ENCODE measurements around the gene CDT1.

The CDT1 gene

DNA sequence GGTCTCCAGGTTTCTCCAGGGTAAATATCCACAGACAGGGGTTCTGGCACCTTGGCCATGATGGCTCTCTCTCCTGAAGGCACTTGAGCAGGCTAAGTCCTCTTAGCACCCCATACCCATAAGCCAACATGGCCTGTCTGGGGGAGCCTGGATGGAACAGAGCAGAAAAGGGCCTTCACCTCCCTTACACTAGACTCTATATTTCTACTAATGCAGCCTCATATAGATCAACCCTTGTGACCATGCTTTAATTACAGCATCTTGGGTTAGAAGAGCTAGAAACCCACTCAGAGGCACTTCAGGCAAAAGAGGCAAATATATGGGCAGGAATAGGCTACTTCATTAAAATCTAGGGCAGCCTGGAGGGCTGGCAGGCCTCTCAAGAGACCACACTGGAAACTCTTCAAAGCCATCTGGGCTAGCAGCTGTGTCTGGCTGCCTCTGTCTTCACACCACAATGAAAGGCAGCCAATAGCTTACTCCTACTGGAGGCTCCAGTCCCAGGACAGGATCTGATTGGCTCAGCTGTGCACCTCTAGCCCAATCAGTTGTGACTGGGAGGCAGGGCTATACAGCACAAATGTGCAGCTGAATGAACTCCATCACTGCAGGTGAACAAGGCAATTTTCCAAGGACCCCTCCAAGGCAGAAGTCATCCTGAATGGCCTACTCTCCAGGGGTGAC lies 4.7 kb upstream of the CDT1 start:
- in situ Hi-C loops (cut with HindIII; ENCODE audit: low pct_ligation_motif_present, low sequenced_read_pairs) = no loop called here
- TF ChIP-seq, protein P1, sequence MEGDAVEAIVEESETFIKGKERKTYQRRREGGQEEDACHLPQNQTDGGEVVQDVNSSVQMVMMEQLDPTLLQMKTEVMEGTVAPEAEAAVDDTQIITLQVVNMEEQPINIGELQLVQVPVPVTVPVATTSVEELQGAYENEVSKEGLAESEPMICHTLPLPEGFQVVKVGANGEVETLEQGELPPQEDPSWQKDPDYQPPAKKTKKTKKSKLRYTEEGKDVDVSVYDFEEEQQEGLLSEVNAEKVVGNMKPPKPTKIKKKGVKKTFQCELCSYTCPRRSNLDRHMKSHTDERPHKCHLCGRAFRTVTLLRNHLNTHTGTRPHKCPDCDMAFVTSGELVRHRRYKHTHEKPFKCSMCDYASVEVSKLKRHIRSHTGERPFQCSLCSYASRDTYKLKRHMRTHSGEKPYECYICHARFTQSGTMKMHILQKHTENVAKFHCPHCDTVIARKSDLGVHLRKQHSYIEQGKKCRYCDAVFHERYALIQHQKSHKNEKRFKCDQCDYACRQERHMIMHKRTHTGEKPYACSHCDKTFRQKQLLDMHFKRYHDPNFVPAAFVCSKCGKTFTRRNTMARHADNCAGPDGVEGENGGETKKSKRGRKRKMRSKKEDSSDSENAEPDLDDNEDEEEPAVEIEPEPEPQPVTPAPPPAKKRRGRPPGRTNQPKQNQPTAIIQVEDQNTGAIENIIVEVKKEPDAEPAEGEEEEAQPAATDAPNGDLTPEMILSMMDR (IDR thresholded peaks at IDR 0.05; ENCODE audit: low read depth, low read length, missing control alignments) = no peak

DNA sequence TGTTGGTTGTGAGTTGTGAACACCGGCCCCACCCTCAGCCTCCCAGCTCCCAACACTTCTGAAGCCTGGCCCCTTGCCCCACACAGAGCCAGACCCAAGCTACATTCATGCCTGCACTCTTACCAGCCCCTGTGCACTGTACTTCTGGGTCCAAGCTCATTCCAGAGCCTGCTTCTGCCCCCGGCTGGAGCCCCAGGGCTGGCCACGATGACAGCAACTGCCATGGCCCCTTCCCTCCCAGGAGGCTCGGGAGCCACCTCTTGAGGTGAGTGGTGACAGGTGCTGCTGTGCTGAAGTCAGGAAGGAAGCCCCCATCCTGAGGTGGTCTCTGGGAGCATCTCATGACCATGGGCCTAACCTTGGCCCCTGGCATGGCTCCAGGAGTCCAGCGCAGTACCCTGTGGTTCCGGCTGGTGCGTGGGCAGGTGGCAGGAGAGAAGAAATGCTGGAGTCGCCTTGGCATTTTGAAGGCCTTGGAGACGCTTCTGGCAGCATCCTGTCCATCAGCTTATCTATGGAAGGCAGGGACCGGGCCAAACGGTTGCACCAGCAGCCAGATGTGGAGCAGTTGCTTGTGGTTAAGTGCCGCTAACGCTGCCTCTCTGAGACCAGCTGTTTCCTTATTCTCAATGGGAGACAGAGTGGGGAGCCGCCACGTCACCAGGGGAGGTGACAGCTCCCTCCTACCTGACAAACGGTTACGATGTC lies 3.9 kb upstream of the CDT1 start:
- TF ChIP-seq, protein P1 (IDR thresholded peaks at IDR 0.05; ENCODE audit: low read depth, low read length, missing control alignments) = no peak
- Histone ChIP-seq H3K36me3 (replicated peaks) (no peaks in the 10 kb centered on the region), H3K4me3 (ENCODE audit: low read depth, low read length) (no peak overlapping the region), H3K27me3 (replicated peaks) (no peaks in the 10 kb centered on the region), H3K27ac (no peak overlapping the region)
- in situ Hi-C loops (cut with HindIII; ENCODE audit: low pct_ligation_motif_present, low sequenced_read_pairs) = no loop called here
- no peak for DNase-seq

More for the DNA sequence above, 4.7 kb upstream of the CDT1 start:
- no peak overlapping the region for H3K27ac ChIP-seq
- no peaks in the 10 kb centered on the region for H3K27me3 ChIP-seq (replicated peaks)
- no peak for DNase-seq
- no peaks in the 10 kb centered on the region for H3K36me3 ChIP-seq (replicated peaks)
- no peak overlapping the region for H3K4me3 ChIP-seq (ENCODE audit: low read depth, low read length)

DNA sequence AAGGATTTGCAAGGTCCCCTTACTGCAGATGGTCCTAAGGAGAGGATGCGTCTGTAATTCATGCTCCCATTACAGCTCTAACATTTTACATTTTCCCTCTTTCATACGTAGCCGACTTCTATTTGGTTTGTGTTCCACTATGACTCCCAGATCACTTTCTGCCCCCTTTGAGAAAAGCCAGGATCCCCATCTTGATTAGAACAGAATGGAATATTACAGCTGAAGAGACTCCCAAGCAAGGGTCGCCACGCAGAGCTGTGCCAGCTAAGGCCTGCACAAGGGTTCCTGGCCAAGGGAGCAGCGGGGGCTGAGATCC lies 3.4 kb upstream of the CDT1 start:
- H3K27ac ChIP-seq = no peak overlapping the region
- DNase-seq = no peak
- H3K36me3 ChIP-seq (replicated peaks) = no peaks in the 10 kb centered on the region
- no peaks in the 10 kb centered on the region for H3K27me3 ChIP-seq (replicated peaks)
- in situ Hi-C loops (cut with HindIII; ENCODE audit: low pct_ligation_motif_present, low sequenced_read_pairs) = no loop called here
- TF ChIP-seq, protein P1 (IDR thresholded peaks at IDR 0.05; ENCODE audit: low read depth, low read length, missing control alignments) = no peak
- no peak overlapping the region for H3K4me3 ChIP-seq (ENCODE audit: low read depth, low read length)

DNA sequence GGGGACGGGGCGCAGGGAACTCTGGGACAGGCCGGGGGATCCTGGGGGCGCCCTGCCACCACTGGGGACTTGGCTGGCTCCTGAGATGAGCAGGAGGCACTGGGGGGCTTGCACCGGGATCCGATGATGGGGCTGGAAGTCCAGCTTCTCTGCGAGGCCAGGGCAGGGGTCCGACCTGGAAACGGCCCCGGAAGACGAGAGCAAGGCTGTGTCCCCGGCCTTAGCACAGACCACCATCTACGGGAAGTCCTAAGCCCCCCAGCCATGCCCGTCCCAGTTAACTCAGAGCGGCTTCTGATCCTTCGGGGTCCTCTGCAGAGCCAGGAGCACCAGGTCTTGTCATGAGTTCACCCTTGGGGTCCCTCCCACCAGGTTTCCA lies 573 bp downstream of the CDT1 start:
- peak overlapping the region; percentile 59 for H3K4me3 ChIP-seq (ENCODE audit: low read depth, low read length)
- in situ Hi-C loops (cut with HindIII; ENCODE audit: low pct_ligation_motif_present, low sequenced_read_pairs) = no loop called here
- peaks cover 6% of the 10 kb centered on the region for H3K36me3 ChIP-seq (replicated peaks)
- TF ChIP-seq, protein P1 (IDR thresholded peaks at IDR 0.05; ENCODE audit: low read depth, low read length, missing control alignments) = no peak
- no peaks in the 10 kb centered on the region for H3K27me3 ChIP-seq (replicated peaks)
- H3K27ac ChIP-seq = no peak overlapping the region
- DNase-seq = no peak

DNA sequence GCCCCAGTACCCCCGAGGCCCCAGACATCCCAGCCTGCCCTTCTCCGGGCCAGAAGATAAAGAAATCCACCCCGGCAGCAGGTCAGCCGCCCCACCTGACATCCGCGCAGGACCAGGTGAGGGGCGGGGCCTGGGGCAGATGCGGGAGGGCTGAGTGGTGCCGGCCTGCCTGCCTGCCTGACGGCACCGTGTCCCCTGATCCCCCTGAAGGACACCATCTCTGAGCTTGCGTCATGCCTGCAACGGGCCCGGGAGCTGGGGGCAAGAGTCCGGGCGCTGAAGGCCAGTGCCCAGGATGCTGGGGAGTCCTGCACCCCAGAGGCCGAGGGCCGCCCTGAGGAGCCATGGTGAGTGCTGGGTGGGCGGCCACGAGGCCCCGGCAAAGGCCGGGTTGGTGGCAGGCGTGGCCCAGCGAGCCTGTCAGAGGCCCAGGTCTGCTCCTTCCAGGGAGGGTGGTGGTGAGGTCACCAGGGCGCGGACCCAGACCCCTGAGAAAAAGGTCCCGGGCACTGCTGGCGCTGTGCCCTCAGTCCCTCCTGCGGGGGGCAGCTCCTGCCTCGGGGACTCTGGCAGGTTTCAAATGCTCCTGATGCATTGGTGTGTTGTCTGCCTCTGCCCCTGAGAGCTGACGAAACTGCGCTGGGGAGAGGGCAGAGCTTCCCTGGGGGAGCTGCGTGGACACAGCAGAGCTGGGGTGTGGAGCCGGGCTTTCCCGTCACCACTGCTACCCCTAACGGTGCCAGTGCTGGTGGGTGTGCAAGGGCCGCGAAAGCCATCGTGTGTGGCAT lies 1.2 kb downstream of the CDT1 start:
- DNase-seq = no peak
- peaks cover 12% of the 10 kb centered on the region for H3K36me3 ChIP-seq (replicated peaks)
- H3K27ac ChIP-seq = no peak overlapping the region
- TF ChIP-seq, protein P1 (IDR thresholded peaks at IDR 0.05; ENCODE audit: low read depth, low read length, missing control alignments) = no peak
- no peaks in the 10 kb centered on the region for H3K27me3 ChIP-seq (replicated peaks)
- H3K4me3 ChIP-seq (ENCODE audit: low read depth, low read length) = peak overlapping the region; percentile 59
- in situ Hi-C loops (cut with HindIII; ENCODE audit: low pct_ligation_motif_present, low sequenced_read_pairs) = no loop called here
